Type B pancreatic cell (in vitro differentiated cells): ENCODE data around the gene DTX2. TPM values are rescaled to one million over a fixed set of nuclear protein-coding genes. Genes with fewer than 3 reads are reported as not detected.
A peak's percentile ranks its signal among the peaks of the same experiment; 100 is the strongest.
"Not testable (repeated sequence)": the region's sequence is repeated elsewhere in the genome, so short reads cannot be mapped to it uniquely, and the experiment has no call there.

Experiments used
- DNase-seq: peaks from one replicate; pipeline ENCODE4 v3.0.0; 2021; ENCODE audit warnings: mixed read lengths; ENCODE audit not compliant: unreplicated experiment; ENCODE audit errors: extremely low spot score
- H3K27ac Mint-ChIP-seq: 2 replicates; pipeline ENCODE4 v1.8.0; 2021; ENCODE audit warnings: mild to moderate bottlenecking, mixed read lengths
- H3K27me3 Mint-ChIP-seq: 2 replicates; pipeline ENCODE4 v1.8.0; 2021; ENCODE audit warnings: mixed read lengths
- H3K36me3 Mint-ChIP-seq: 2 replicates; pipeline ENCODE4 v1.8.0; 2021; ENCODE audit warnings: mixed read lengths
- H3K4me1 Mint-ChIP-seq: one replicate; pipeline ENCODE4 v1.8.0; 2021; ENCODE audit warnings: mixed read lengths; ENCODE audit not compliant: unreplicated experiment
- H3K4me3 Mint-ChIP-seq: 2 replicates; pipeline ENCODE4 v1.8.0; 2021; ENCODE audit warnings: mild to moderate bottlenecking, mixed read lengths
- H3K9me3 Mint-ChIP-seq: 2 replicates; pipeline ENCODE4 v1.8.0; 2021; ENCODE audit warnings: mixed read lengths
- total RNA-seq: library from RNA; stranded (reverse); gene quantifications from 2 replicates; pipeline ENCODE4 v1.2.1, GENCODE V29; 2021; ENCODE audit warnings: low replicate concordance

Gene DTX2
- total RNA-seq, 1 donor from 2014 or later = 30.6 TPM

DNA sequence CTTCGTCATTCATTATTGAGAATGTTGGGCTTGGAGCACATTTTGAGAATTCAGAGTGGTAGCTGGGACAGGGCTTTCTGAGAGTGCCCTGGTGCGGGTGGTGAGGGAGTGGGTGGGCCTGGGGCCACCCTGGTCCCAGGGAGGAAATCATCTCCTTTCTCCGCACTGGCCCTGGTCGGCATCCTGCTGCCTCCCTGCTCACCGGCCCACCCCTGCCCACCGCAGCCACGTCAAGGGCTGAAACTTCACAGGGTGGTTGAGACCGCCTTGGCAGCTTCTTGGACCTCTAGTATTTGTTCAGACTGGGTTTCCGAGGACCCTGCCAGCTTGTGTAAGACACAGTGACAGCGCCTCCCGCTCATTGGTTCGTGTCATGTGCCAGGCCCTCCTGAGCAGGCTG lies 22.9 kb downstream of the DTX2 start:
- not testable (repeated sequence) for DNase-seq, H3K4me3 Mint-ChIP-seq, H3K4me1 Mint-ChIP-seq, H3K27ac Mint-ChIP-seq, H3K36me3 Mint-ChIP-seq, H3K27me3 Mint-ChIP-seq, H3K9me3 Mint-ChIP-seq

DNA sequence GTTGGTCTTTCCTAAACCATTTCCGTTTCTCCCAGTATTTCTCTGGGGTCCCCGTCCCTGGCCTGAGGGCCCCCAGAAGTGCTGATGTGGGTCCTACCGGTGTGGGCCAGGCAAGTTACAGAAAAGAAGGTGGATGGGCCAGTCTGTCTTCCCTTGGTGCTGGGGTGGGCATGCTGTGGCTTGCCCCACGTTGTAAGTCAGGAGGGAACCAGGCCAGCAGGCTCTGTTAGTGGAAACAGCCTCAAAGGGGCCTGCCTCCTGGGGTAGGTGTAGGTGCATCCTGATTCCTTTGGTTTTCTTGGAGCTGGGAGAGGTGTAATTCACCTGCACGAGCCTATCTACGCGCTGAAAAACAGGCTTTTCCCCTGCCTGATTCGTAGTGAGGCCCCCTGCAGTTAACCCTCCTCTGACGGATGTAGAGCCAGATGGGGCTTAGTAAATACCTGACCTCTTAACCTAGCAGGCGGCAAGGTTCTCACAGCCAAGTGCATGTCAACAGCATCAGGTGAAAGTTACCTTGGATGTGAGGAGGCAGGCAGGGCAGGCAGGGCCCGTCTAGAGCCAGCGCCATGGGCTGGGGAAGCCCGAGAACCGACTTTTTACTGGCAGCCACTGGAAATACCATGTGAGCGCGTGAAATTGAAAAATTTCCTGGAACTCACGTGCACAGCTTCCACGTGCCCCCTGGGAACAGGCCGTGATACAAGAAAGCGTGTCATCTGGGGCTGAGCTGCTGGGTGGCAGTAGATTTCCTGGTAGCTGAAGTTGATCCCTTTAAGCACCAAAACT lies 24.5 kb downstream of the DTX2 start:
- H3K36me3 Mint-ChIP-seq, H3K4me3 Mint-ChIP-seq, H3K4me1 Mint-ChIP-seq, DNase-seq, H3K9me3 Mint-ChIP-seq, H3K27ac Mint-ChIP-seq, H3K27me3 Mint-ChIP-seq: not testable (repeated sequence)

DNA sequence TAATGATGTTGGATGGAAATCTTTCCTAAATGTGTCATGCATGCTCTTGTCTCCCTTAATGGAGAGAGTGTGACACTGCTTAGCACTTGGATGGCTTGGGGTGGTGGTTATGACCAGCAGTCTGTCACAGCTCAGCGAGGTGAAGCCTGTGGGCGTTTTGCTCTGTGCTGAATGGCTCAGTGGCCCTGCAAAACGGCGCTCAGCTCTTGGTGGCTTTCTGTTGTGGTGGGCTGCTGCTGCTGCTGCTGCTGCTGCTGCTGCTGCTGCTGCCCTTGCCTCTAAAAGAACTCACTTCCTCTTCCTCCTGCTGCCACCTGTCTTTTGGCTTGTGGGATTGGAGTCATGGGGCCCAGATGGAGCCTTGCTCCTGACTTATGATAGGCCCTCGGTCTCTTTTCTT lies 25.1 kb downstream of the DTX2 start:
- H3K27ac Mint-ChIP-seq, H3K4me3 Mint-ChIP-seq, H3K36me3 Mint-ChIP-seq, H3K27me3 Mint-ChIP-seq, H3K9me3 Mint-ChIP-seq, DNase-seq, H3K4me1 Mint-ChIP-seq: not testable (repeated sequence)

DNA sequence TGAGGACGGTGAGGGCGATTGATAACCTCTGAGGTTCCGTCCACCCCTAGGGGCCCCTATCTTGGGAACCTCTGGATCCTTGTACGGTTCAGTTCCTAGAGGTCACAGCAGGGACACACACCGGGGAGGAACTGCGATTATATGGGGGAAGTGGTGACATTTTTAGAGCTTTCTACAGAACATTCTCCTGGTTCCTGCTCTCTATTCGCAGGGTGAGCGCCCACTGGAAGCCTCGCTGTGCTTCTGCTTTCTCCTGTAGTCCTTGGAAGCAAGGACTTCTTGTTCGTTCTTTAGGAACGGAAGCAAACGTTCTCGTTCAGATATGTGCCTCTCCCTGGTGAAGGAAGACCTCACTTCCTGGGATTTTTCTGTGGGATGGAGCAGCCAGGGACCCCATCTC lies 26.5 kb downstream of the DTX2 start:
- not testable (repeated sequence) for DNase-seq, H3K4me3 Mint-ChIP-seq, H3K4me1 Mint-ChIP-seq

DNA sequence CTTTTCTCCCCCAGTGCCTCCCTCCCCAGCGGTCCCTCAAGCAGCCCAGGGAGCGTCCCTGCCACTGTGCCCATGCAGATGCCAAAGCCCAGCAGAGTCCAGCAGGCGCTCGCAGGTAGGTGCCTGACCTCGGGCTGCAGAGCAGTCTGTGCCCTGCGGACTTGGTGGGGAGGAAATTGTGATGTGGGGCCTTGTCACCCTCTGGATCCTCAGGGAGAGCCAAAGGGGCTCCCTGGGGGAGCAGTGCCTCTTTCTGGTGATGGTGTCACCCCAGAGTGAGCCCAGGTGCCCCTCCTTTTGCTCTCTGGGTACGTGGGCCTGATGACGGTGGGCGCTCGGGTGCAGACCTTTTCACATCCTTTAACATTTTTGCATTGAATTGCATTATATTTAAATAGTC lies 30.6 kb downstream of the DTX2 start:
- H3K27me3 Mint-ChIP-seq, H3K4me3 Mint-ChIP-seq, H3K9me3 Mint-ChIP-seq, H3K36me3 Mint-ChIP-seq, H3K4me1 Mint-ChIP-seq, H3K27ac Mint-ChIP-seq: not testable (repeated sequence)
- DNase-seq = peak; percentile 6

More for the DNA sequence above, 26.5 kb downstream of the DTX2 start:
- H3K27ac Mint-ChIP-seq, H3K27me3 Mint-ChIP-seq, H3K9me3 Mint-ChIP-seq, H3K36me3 Mint-ChIP-seq: not testable (repeated sequence)

DNA sequence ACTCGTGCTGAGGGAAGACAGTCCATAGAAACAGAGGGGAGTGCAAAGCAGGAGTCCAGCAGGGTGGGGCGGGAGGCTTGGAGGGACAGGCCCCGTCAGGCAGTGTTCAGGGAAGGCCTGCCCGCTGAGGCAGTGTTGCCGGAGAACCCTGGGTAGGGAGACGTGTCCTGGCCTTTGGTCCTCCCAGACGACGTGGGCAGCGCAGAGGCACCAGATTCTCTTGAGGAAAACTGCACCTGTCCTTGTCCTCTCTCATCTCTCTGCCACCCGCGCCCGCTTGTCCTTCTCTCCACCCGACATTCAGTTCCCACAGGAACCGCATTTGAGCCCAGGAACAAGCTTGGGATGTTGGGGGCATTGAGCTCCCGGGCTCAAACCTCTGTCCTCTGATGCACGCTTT lies 34.2 kb downstream of the DTX2 start:
- not testable (repeated sequence) for H3K27ac Mint-ChIP-seq, H3K27me3 Mint-ChIP-seq, DNase-seq, H3K36me3 Mint-ChIP-seq, H3K9me3 Mint-ChIP-seq, H3K4me1 Mint-ChIP-seq, H3K4me3 Mint-ChIP-seq

DNA sequence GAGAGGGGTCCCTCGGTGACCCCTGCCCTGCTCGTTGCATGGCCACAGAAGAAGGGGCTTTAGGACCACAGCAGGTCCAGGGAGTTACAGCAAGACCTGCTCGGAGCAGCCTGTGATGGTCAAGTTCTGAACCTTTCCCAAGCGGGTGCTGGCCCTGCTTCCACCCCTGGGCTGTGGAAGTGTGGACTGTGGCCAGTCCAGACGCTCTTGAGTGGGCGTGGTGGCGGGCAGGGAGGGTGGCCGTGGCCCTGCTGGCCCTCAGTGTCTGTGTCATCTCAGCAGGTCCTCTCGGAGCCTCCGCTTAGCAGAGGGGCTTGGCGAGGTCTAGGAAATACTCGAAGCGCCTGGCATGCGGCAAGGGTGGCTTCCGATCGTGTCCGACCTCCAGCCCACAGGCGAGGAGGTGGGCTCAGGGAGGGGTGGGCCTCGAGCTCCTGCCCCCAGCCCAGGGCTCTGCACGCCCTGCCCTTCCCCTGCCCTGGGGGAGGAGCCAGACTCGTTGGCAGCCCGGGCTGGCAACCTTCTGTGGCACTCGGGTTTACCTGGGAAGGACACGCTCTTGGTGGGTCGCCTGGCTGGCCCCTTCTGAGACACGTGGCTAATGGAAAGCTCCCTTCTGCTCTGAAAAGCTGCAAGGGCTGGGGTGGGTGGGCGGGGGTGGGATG lies 36.5 kb downstream of the DTX2 start:
- H3K27ac Mint-ChIP-seq, H3K4me3 Mint-ChIP-seq, H3K9me3 Mint-ChIP-seq: not testable (repeated sequence)

DNA sequence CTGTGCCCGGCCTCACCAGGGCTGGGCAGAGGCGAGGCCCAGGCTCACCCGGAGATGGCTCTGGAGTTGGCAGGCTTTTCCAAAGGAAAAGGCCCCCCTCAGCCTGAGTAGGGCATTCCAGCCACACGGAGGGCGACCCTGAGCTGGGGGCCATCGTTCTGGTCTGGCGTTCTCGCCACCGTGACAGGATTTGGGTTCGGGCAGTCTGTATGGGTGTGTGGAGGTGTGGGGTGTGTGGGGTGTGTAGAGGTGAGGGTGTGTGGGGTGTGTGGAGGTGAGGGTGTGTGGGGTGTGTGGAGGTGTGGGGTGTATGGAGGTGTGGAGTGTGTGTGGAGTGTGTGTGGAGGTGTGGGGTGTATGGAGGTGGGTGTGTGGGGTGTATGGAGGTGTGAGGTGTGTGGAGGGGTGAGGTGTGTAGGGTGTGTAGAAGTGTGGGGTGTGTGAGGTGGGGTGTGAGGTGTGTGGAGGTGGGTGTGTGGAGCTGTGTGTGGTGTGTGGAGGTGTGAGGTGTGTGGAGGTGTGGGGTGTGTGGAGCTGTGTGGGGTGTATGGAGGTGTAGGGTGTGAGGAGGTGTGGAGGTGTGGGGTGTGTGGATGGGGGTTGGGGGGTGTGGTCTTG lies 37.2 kb downstream of the DTX2 start:
- not testable (repeated sequence) for H3K4me3 Mint-ChIP-seq, H3K9me3 Mint-ChIP-seq, H3K27ac Mint-ChIP-seq, DNase-seq, H3K4me1 Mint-ChIP-seq, H3K36me3 Mint-ChIP-seq, H3K27me3 Mint-ChIP-seq

More for the DNA sequence above, 36.5 kb downstream of the DTX2 start:
- H3K36me3 Mint-ChIP-seq, H3K27me3 Mint-ChIP-seq, DNase-seq, H3K4me1 Mint-ChIP-seq: not testable (repeated sequence)

DNA sequence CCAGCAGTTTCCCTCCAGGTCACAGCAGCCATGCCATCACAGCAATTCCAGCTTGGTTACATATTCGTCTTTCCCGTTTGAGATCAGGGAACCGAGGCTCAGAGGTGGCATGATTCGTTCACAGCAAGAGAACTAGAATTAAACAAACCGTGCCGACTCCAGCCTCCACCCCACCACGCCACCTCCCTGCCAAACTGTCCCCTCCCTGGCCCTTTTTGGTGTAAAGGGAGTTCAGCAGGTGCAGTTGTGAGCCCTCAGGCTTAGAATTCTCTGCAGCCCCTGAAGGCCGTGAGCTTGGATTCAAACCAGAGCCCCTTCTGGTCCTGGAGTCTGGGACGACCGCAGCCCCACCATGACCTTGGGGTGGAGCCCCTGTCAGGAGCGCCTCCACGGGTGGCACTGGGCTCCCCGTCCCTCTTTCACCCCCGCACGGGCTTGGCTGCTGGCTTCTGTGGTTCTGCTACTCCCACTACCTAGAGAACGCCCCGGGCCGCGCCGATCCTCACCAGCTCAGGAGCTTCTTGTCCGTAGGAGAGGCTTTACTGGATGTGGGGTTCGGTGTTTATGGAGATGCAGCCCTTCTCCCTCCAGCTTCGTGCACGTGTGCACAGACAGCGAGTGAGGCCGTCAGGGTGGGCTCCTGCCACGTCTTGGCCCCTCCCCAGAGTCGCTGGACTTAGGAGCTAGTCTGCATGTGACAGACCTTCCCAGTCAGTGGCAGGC lies 37.9 kb downstream of the DTX2 start:
- not testable (repeated sequence) for H3K36me3 Mint-ChIP-seq, H3K27ac Mint-ChIP-seq, H3K27me3 Mint-ChIP-seq, DNase-seq, H3K4me1 Mint-ChIP-seq, H3K4me3 Mint-ChIP-seq, H3K9me3 Mint-ChIP-seq

DNA sequence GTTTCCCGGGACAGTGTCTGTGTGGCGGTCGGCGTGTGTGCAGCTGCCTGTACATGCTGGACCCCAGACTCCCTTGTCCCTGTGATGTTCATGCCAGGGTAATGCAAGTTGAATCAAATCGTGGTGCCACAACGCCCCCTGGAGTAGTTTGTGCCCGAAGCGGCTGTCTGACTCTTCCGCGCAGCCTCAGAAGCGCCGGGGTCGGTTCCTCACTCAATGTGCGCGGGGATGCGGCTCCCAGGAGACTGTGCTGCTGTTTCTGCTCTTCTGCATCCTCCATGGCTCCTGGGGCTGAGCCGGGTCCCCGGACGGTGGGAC lies 38.4 kb downstream of the DTX2 start:
- H3K4me1 Mint-ChIP-seq, H3K27me3 Mint-ChIP-seq, H3K27ac Mint-ChIP-seq, H3K4me3 Mint-ChIP-seq, H3K36me3 Mint-ChIP-seq, H3K9me3 Mint-ChIP-seq, DNase-seq: not testable (repeated sequence)

DNA sequence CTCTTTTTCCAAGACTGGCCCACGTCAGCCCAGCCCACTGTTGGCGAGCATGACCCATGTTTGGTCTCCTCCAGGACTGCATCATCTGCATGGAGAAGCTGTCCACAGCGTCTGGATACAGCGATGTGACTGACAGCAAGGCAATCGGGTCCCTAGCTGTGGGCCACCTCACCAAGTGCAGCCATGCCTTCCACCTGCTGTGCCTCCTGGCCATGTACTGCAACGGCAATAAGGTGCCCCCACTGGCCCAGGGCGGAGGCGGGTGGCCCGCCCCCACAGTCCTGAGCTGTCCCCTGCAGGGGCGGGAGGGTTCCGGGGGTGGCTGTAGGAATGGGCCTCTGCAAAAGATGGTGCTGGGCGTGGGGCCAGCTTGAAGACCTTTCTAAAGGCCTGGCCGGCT lies 40.7 kb downstream of the DTX2 start:
- not testable (repeated sequence) for H3K36me3 Mint-ChIP-seq, H3K27ac Mint-ChIP-seq, H3K9me3 Mint-ChIP-seq, H3K4me1 Mint-ChIP-seq, H3K4me3 Mint-ChIP-seq, H3K27me3 Mint-ChIP-seq
- peak; percentile 49 for DNase-seq

DNA sequence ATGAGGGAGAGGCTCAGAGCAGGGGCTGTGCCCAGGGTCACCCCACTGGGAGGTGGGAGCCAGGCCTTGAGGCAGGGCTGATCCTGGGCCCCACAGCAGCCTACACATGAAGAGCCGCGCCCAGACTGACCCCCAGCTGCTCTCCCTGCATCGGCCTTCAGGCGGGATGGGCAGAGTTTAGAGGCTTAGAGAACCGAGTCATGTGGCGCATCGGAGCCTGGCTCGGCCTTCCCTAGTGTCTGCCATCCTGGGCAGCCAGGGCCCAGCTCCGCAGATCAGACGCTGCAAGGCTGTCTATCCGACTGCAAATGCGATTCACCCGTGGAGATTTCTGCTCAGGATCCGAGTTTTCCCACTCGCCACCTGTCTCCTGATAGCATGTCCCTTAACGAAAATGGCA lies 41.3 kb downstream of the DTX2 start:
- H3K9me3 Mint-ChIP-seq, H3K36me3 Mint-ChIP-seq, H3K27me3 Mint-ChIP-seq, H3K4me3 Mint-ChIP-seq, H3K27ac Mint-ChIP-seq, H3K4me1 Mint-ChIP-seq: not testable (repeated sequence)
- DNase-seq = peak; percentile 52

DNA sequence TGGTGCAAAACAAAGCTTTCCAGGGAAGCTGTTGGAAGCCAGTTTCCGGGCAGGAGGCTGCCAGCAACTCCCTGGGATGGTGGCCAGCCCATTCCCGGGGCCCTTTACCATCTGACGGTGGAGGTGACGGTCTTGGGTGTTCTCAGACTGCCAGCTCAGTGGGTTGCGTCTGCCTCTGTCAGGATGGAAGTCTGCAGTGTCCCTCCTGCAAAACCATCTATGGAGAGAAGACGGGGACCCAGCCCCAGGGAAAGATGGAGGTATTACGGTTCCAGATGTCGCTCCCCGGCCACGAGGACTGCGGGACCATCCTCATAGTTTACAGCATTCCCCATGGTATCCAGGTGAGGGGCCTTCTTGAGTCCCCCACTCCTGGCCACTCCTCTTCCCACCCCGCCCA lies 41.7 kb downstream of the DTX2 start:
- not testable (repeated sequence) for H3K36me3 Mint-ChIP-seq, H3K4me1 Mint-ChIP-seq, H3K4me3 Mint-ChIP-seq, H3K27me3 Mint-ChIP-seq, H3K9me3 Mint-ChIP-seq, DNase-seq, H3K27ac Mint-ChIP-seq
